H1 (cell line): ENCODE results near the gene CHI3L1.

Experiments used
- CTCF ChIP-seq, 3 experiments: IDR thresholded peaks; 1 replicate in 2 of 3; 2 replicates in 1 of 3; pipeline versions ENCODE4 v1.5.1 to v1.6.1; 2011; ENCODE audit warnings: low read length in 3 of 3, mild to moderate bottlenecking in 3 of 3, inconsistent platforms in 2 of 3, low read depth in 1 of 3, moderate library complexity in 1 of 3; ENCODE audit not compliant: insufficient read depth in 1 of 3; ENCODE audit errors: control extremely low read depth in 1 of 3
- EP300 ChIP-seq, 2 experiments: IDR thresholded peaks; 1 replicate in 1 of 2; 2 replicates in 1 of 2; pipeline ENCODE4 v1.6.1; 2011 to 2012; ENCODE audit warnings: low read depth in 2 of 2, low read length in 2 of 2, mild to moderate bottlenecking in 2 of 2, borderline replicate concordance in 1 of 2, inconsistent platforms in 1 of 2, moderate library complexity in 1 of 2
- MAX ChIP-seq: IDR thresholded peaks from 2 replicates; pipeline ENCODE4 v1.6.1; 2012; ENCODE audit warnings: inconsistent platforms
- POLR2A ChIP-seq, 2 experiments: IDR thresholded peaks; 1 replicate in 1 of 2; 2 replicates in 1 of 2; pipeline ENCODE4 v1.6.1; 2011; ENCODE audit warnings: low read depth in 2 of 2, low read length in 2 of 2, mild to moderate bottlenecking in 2 of 2; ENCODE audit errors: control extremely low read depth in 1 of 2
- POLR2AphosphoS5 ChIP-seq: IDR thresholded peaks from 2 replicates; pipeline ENCODE4 v1.6.1; 2011; ENCODE audit warnings: low read depth, low read length
- YY1 ChIP-seq: IDR thresholded peaks from 2 replicates; pipeline ENCODE4 v1.6.1; 2011; ENCODE audit warnings: low read depth, mild to moderate bottlenecking, low read length

- TF ChIP-seq POLR2AphosphoS5 (no peak), CTCF (IDR thresholded peaks at IDR 0.05; ENCODE audit: control extremely low read depth in 1 of 3, insufficient read depth in 1 of 3, low read depth in 1 of 3, low read length in 3 of 3) (no peak), EP300 (IDR thresholded peaks at IDR 0.05; ENCODE audit: borderline replicate concordance in 1 of 2, low read depth in 2 of 2, low read length in 2 of 2) (no peak), POLR2A (IDR thresholded peaks at IDR 0.05; ENCODE audit: control extremely low read depth in 1 of 2, low read depth in 2 of 2, low read length in 2 of 2) (no peak), MAX (no peak), YY1 (no peak)
Measured at GRCh38 chr1:203180611-203181330, 5.7 kb downstream of the CHI3L1 start.
